SK-N-SH treated with all-trans-retinoic acid at 6 μM for 48 hours (cell line): ENCODE results near the gene NPAS2.

Experiments used
- ATAC-seq: fragments of 200-7000 bp; cut with Tn5 transposase; 3 replicates; pipeline ENCODE4 v1.9.1; 2020; ENCODE audit warnings: mild to moderate bottlenecking, moderate library complexity
- ARNTL ChIP-seq: fragments of 450-650 bp; formaldehyde crosslinking; IDR thresholded peaks from 2 replicates; pipeline ENCODE4 v1.5.0; 2020; ENCODE audit warnings: low read depth, mild to moderate bottlenecking, moderate library complexity, borderline replicate concordance
- CSDC2 ChIP-seq: fragments of 250-450 bp; sonication (Bioruptor Pico); IDR thresholded peaks from 2 replicates; pipeline ENCODE4 v1.5.0; 2020; ENCODE audit warnings: mild to moderate bottlenecking, moderate library complexity
- ESRRG ChIP-seq: fragments of 250-450 bp; sonication (Bioruptor Pico); IDR thresholded peaks from 2 replicates; pipeline ENCODE4 v1.6.1; 2021; ENCODE audit warnings: mild to moderate bottlenecking
- ISL1 ChIP-seq: fragments of 250-450 bp; sonication (Bioruptor Pico); IDR thresholded peaks from 2 replicates; pipeline ENCODE4 v2.1.2; 2022; ENCODE audit warnings: mild to moderate bottlenecking, moderate library complexity
- OSR1 ChIP-seq: fragments of 250-450 bp; sonication (Bioruptor Pico); IDR thresholded peaks from 2 replicates; pipeline ENCODE4 v1.8.0; 2022; ENCODE audit warnings: moderate library complexity, mild to moderate bottlenecking, inconsistent platforms
- PPARA ChIP-seq: fragments of 250-450 bp; sonication (Bioruptor Pico); IDR thresholded peaks from 2 replicates; pipeline ENCODE4 v1.5.0; 2020; ENCODE audit warnings: mild to moderate bottlenecking, borderline replicate concordance
- RARB ChIP-seq: fragments of 250-450 bp; sonication (Bioruptor Pico); IDR thresholded peaks from 2 replicates; pipeline ENCODE4 v1.8.0; 2021; ENCODE audit warnings: mild to moderate bottlenecking, moderate library complexity
- SNAI2 ChIP-seq: fragments of 250-450 bp; sonication (Bioruptor Pico); IDR thresholded peaks from 2 replicates; pipeline ENCODE4 v1.5.0; 2020; ENCODE audit warnings: mild to moderate bottlenecking, moderate library complexity
- TCF4 ChIP-seq: fragments of 250-450 bp; sonication (Bioruptor Pico); IDR thresholded peaks from 2 replicates; pipeline ENCODE4 v1.8.0; 2021; ENCODE audit warnings: mild to moderate bottlenecking, moderate library complexity, borderline replicate concordance
- TOX ChIP-seq: fragments of 250-450 bp; sonication (Bioruptor Pico); IDR thresholded peaks from 2 replicates; pipeline ENCODE4 v1.8.0; 2021; ENCODE audit warnings: mild to moderate bottlenecking, moderate library complexity, borderline replicate concordance
- ZFP3 ChIP-seq: fragments of 250-450 bp; sonication (Bioruptor Pico); IDR thresholded peaks from 2 replicates; pipeline ENCODE4 v1.5.0; 2020; ENCODE audit warnings: mild to moderate bottlenecking, moderate library complexity
- ZNF565 ChIP-seq: fragments of 450-650 bp; formaldehyde crosslinking; conservative IDR thresholded peaks from 2 replicates; pipeline ENCODE4 v1.5.0; 2020; ENCODE audit warnings: low read depth, mild to moderate bottlenecking, moderate library complexity
- ZNF70 ChIP-seq: fragments of 450-650 bp; formaldehyde crosslinking; IDR thresholded peaks from 2 replicates; pipeline ENCODE4 v1.5.0; 2020; ENCODE audit warnings: mild to moderate bottlenecking, moderate library complexity
- ZNF8 ChIP-seq: fragments of 450-650 bp; formaldehyde crosslinking; IDR thresholded peaks from 2 replicates; pipeline ENCODE4 v1.5.0; 2020; ENCODE audit warnings: mild to moderate bottlenecking, moderate library complexity
- TF ChIP-seq, protein P1 (sequence below): fragments of 250-450 bp; sonication (Bioruptor Pico); IDR thresholded peaks from 2 replicates; pipeline ENCODE4 v1.5.0; 2020; ENCODE audit warnings: mild to moderate bottlenecking, moderate library complexity
- TF ChIP-seq, protein P2 (sequence below): fragments of 250-450 bp; sonication (Bioruptor Pico); IDR thresholded peaks from 2 replicates; pipeline ENCODE4 v1.8.0; 2021; ENCODE audit warnings: low read depth, mild to moderate bottlenecking, moderate library complexity, borderline replicate concordance
- TF ChIP-seq, protein P3 (sequence below): fragments of 250-450 bp; sonication (Bioruptor Pico); IDR thresholded peaks from 2 replicates; pipeline ENCODE4 v1.5.1; 2020; ENCODE audit warnings: low read depth, mild to moderate bottlenecking, moderate library complexity

Gene NPAS2

DNA sequence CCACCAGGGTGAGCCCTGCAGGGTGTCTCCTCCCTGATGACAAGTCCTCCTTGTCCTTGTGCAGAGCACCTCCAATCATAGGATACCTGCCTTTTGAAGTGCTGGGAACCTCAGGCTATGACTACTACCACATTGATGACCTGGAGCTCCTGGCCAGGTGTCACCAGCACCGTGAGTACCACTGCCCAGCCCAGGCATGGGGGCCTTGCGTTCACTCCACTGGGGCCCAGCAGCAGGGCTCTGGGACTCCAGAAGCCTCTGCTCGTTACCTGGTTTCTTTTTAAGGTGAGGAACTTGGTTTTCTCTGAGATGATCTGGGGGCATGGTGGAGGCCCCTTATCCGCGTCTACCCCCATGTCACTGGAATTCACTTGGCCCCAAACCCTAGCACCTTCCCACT is 145.7 kb downstream of the NPAS2 start:
- ATAC-seq = no peak
- TF ChIP-seq ZFP3 (CRISPR knock-in tag) (no peak), ZNF70 (CRISPR knock-in tag) (no peak), ZNF8 (CRISPR knock-in tag) (no peak), ZNF565 (no peak), OSR1 (CRISPR knock-in tag) (no peak), ESRRG (CRISPR knock-in tag) (no peak), ARNTL (CRISPR knock-in tag) (no peak), TOX (CRISPR knock-in tag) (no peak), RARB (CRISPR knock-in tag) (no peak), CSDC2 (no peak), PPARA (CRISPR knock-in tag) (no peak)
- TF ChIP-seq, protein P1, sequence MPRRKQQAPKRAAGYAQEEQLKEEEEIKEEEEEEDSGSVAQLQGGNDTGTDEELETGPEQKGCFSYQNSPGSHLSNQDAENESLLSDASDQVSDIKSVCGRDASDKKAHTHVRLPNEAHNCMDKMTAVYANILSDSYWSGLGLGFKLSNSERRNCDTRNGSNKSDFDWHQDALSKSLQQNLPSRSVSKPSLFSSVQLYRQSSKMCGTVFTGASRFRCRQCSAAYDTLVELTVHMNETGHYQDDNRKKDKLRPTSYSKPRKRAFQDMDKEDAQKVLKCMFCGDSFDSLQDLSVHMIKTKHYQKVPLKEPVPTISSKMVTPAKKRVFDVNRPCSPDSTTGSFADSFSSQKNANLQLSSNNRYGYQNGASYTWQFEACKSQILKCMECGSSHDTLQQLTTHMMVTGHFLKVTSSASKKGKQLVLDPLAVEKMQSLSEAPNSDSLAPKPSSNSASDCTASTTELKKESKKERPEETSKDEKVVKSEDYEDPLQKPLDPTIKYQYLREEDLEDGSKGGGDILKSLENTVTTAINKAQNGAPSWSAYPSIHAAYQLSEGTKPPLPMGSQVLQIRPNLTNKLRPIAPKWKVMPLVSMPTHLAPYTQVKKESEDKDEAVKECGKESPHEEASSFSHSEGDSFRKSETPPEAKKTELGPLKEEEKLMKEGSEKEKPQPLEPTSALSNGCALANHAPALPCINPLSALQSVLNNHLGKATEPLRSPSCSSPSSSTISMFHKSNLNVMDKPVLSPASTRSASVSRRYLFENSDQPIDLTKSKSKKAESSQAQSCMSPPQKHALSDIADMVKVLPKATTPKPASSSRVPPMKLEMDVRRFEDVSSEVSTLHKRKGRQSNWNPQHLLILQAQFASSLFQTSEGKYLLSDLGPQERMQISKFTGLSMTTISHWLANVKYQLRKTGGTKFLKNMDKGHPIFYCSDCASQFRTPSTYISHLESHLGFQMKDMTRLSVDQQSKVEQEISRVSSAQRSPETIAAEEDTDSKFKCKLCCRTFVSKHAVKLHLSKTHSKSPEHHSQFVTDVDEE (CRISPR knock-in tag) = no peak
- TF ChIP-seq, protein P2, sequence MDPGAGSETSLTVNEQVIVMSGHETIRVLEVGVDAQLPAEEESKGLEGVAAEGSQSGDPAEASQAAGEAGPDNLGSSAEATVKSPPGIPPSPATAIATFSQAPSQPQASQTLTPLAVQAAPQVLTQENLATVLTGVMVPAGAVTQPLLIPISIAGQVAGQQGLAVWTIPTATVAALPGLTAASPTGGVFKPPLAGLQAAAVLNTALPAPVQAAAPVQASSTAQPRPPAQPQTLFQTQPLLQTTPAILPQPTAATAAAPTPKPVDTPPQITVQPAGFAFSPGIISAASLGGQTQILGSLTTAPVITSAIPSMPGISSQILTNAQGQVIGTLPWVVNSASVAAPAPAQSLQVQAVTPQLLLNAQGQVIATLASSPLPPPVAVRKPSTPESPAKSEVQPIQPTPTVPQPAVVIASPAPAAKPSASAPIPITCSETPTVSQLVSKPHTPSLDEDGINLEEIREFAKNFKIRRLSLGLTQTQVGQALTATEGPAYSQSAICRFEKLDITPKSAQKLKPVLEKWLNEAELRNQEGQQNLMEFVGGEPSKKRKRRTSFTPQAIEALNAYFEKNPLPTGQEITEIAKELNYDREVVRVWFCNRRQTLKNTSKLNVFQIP = no peak

DNA sequence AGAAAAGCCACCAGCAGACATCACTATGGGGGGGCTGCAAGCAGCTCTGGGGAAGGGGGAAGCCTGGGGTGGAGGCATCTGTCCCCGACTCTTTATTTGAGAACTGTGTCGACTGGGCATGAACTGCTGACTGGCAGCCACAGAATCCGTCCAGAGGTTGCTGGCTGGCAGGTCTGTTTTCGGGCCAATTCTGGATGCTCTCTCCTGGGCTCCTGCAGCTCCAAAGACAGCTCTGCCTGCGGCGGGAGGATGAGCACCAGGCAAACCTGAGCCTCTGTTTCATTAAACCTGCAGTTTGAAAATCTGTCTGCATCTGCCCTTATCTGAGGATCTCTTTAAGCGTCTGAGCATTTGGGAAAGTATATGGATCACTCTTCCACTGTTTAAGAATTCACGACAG is 147.8 kb downstream of the NPAS2 start:
- no peak for TF ChIP-seq SNAI2 (CRISPR knock-in tag)
- no peak for ATAC-seq

DNA sequence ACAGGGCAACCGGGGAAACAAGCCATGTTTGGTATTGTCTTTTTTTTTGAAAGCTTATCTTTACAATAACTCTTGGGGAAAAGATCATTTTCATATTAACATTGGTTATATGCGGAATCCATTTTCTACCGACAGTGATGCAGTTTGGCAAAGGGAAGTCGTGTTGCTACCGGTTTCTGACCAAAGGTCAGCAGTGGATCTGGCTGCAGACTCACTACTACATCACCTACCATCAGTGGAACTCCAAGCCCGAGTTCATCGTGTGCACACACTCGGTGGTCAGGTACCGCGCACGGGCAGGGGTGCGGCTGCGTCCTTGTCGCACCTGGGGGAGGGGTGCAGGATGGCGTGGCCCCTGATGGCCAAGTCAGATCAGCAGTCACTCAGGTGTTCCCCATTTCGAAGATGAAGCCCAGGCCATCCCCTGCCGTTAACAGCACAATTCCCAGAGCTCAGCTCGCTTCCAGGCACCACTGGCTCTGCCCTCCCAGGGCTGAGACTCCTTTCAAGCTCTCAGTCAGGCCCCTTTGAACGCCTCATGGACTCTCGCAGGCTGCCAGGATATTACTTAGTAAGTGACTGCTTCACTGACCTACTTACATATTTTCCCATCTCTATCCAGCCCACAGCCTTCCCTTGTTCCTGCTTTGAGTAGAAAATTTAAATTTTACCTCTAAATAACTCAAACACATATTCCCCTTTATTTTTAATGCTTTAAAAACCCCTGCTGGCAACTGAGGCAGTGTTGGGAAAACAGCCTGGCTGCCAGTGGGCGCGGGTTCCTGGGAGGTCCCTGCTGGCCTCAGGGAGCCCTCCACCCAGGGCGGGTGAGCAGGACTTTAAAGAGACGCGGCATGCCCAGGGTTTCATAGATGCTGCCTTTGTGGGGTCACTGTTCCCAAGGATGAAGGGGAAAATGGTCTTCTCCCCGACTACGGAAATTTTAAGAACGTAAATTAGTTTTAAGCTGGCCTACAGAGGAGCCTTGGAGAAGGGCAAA is 148.5 kb downstream of the NPAS2 start:
- TF ChIP-seq TCF4 (CRISPR knock-in tag) = no peak
- TF ChIP-seq ISL1 (CRISPR knock-in tag) = no peak
- TF ChIP-seq CSDC2 = no peak
- TF ChIP-seq, protein P2 = no peak
- TF ChIP-seq, protein P1 (CRISPR knock-in tag) = no peak
- no peak for TF ChIP-seq ZNF8 (CRISPR knock-in tag)
- TF ChIP-seq, protein P3, sequence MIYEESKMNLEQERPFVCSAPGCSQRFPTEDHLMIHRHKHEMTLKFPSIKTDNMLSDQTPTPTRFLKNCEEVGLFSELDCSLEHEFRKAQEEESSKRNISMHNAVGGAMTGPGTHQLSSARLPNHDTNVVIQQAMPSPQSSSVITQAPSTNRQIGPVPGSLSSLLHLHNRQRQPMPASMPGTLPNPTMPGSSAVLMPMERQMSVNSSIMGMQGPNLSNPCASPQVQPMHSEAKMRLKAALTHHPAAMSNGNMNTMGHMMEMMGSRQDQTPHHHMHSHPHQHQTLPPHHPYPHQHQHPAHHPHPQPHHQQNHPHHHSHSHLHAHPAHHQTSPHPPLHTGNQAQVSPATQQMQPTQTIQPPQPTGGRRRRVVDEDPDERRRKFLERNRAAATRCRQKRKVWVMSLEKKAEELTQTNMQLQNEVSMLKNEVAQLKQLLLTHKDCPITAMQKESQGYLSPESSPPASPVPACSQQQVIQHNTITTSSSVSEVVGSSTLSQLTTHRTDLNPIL = no peak
- TF ChIP-seq OSR1 (CRISPR knock-in tag) = no peak
- no peak for ATAC-seq
